GM12878 (cell line): ENCODE data around the gene LY9. TPM values are rescaled to one million over a fixed set of nuclear protein-coding genes. Genes with fewer than 3 reads are reported as not detected.
A peak's percentile ranks its signal among the peaks of the same experiment; 100 is the strongest.

ENCODE experiments used
- ATAC-seq: fragments of 200-7000 bp; cut with Tn5 transposase; 3 replicates; pipeline ENCODE4 v1.9.1; 2020; ENCODE audit warnings: mild to moderate bottlenecking, moderate library complexity
- BruUV-seq: library from RNA; stranded (reverse); fragments of 400-500 nt; replicated peaks from 2 replicates; lab custom pipeline; 2021; lab: Mats Ljungman, UMichigan
- CTCF ChIA-PET: fragments of 300-600 bp; sonication (Branson Sonifier 250); formaldehyde crosslinking; extraction: SDS; loops from one replicate; lab custom pipeline; 2021; ENCODE audit warnings: inconsistent platforms; lab: Yijun Ruan, JAX
- POLR2A ChIA-PET: fragments of 350-600 bp; formaldehyde crosslinking; extraction: SDS; loops from one replicate; lab custom pipeline; 2021; ENCODE audit warnings: inconsistent platforms; lab: Charles Lee
- RAD21 ChIA-PET: fragments of 300-600 bp; sonication (Branson Sonifier 250); formaldehyde crosslinking; loops from one replicate; lab custom pipeline; 2023; ENCODE audit warnings: antibody characterized with exemption; ENCODE audit not compliant: unreplicated experiment; lab: Charles Lee
- SMC1A ChIA-PET: fragments of 300-600 bp; sonication (Branson Sonifier 250); formaldehyde crosslinking; loops from one replicate; lab custom pipeline; 2023; ENCODE audit not compliant: unreplicated experiment, uncharacterized antibody; lab: Charles Lee
- DNase-seq: peaks from one replicate; pipeline ENCODE4 v3.0.0-alpha.2; 2011; ENCODE audit warnings: low read depth, low spot score
- FAIRE-seq: peaks from 3 replicates; lab custom pipeline; 2011; peaks lifted over from hg19 to GRCh38; lab: Jason Lieb, UNC
- H2AFZ ChIP-seq: 2 replicates; pipeline ENCODE4 v1.6.0; 2011; ENCODE audit warnings: low read depth, low read length, control low read depth; ENCODE audit not compliant: control insufficient read depth
- H3K27ac ChIP-seq: 2 replicates; pipeline ENCODE4 v1.5.1; 2011; ENCODE audit warnings: control low read depth; ENCODE audit not compliant: control insufficient read depth, insufficient read depth
- H3K27me3 ChIP-seq, 2 experiments: replicated peaks in 1 of 2; 2 replicates each; pipeline versions ENCODE4 v1.6.0 to v1.6.1; 2011; ENCODE audit warnings: low read length in 1 of 2; ENCODE audit not compliant: control insufficient read depth in 2 of 2, insufficient read depth in 2 of 2
- H3K36me3 ChIP-seq, 2 experiments: 2 replicates each; pipeline ENCODE4 v1.5.1; 2011; ENCODE audit warnings: low read length in 1 of 2; ENCODE audit not compliant: control insufficient read depth in 2 of 2, insufficient read depth in 2 of 2
- H3K4me1 ChIP-seq: 2 replicates; pipeline ENCODE4 v1.6.1; 2011; ENCODE audit warnings: mild to moderate bottlenecking, low read length, moderate library complexity, mixed read lengths; ENCODE audit not compliant: control insufficient read depth, insufficient read depth
- H3K4me2 ChIP-seq: 2 replicates; pipeline ENCODE4 v1.6.0; 2011; ENCODE audit warnings: control low read depth; ENCODE audit not compliant: control insufficient read depth, insufficient read depth
- H3K4me3 ChIP-seq: fragments of 200-600 bp; sonication (generic); 2 replicates; pipeline ENCODE4 v1.5.1; 2016
- H3K79me2 ChIP-seq: 2 replicates; pipeline ENCODE4 v1.6.0; 2011; ENCODE audit warnings: low read length; ENCODE audit not compliant: control insufficient read depth, insufficient read depth
- H3K9ac ChIP-seq: 2 replicates; pipeline ENCODE4 v1.8.0; 2011; ENCODE audit warnings: low read length, control low read depth, mixed read lengths; ENCODE audit not compliant: control insufficient read depth, insufficient read depth
- H3K9me3 ChIP-seq: replicated peaks from 3 replicates; pipeline ENCODE4 v1.5.1; 2011; ENCODE audit warnings: mild to moderate bottlenecking, low read length; ENCODE audit not compliant: control insufficient read depth, insufficient read depth
- H4K20me1 ChIP-seq: 2 replicates; pipeline ENCODE4 v1.6.0; 2011; ENCODE audit not compliant: control insufficient read depth, insufficient read depth
- ATF7 ChIP-seq: fragments of 450-650 bp; IDR thresholded peaks from 2 replicates; pipeline ENCODE4 v1.6.1; 2016; ENCODE audit warnings: low read depth, mild to moderate bottlenecking
- BACH1 ChIP-seq: fragments of 450-650 bp; IDR thresholded peaks from 2 replicates; pipeline ENCODE4 v1.6.1; 2017; ENCODE audit warnings: mild to moderate bottlenecking, borderline replicate concordance
- BHLHE40 ChIP-seq, 2 experiments: fragments of 450-650 bp in 1 of 2; IDR thresholded peaks; 2 replicates each; pipeline ENCODE4 v1.6.1; 2011 to 2017; ENCODE audit warnings: low read depth in 2 of 2, borderline replicate concordance in 1 of 2, improper control_type of control experiment in 1 of 2, low read length in 1 of 2, mild to moderate bottlenecking in 1 of 2
- CREM ChIP-seq: IDR thresholded peaks from 2 replicates; pipeline ENCODE4 v1.6.1; 2014; ENCODE audit warnings: antibody characterized with exemption, low read depth
- FOXM1 ChIP-seq: IDR thresholded peaks from 2 replicates; pipeline ENCODE4 v1.6.1; 2012; ENCODE audit warnings: low read depth, mild to moderate bottlenecking, inconsistent platforms, low read length, moderate library complexity
- IKZF1 ChIP-seq: fragments of 450-650 bp; conservative IDR thresholded peaks from 2 replicates; pipeline ENCODE4 v1.6.1; 2017; ENCODE audit warnings: antibody characterized with exemption, mild to moderate bottlenecking
- IKZF2 ChIP-seq, 2 experiments: fragments of 450-650 bp; IDR thresholded peaks; 2 replicates each; pipeline ENCODE4 v1.6.1; 2017; ENCODE audit warnings: mild to moderate bottlenecking in 2 of 2, moderate library complexity in 2 of 2
- IRF4 ChIP-seq: IDR thresholded peaks from 2 replicates; pipeline ENCODE4 v1.6.1; 2011; ENCODE audit warnings: low read depth, low read length
- JUNB ChIP-seq: IDR thresholded peaks from 2 replicates; pipeline ENCODE4 v1.6.1; 2016; ENCODE audit warnings: antibody characterized with exemption, mild to moderate bottlenecking
- KLF5 ChIP-seq: fragments of 450-650 bp; IDR thresholded peaks from 2 replicates; pipeline ENCODE4 v1.6.1; 2014; ENCODE audit warnings: mild to moderate bottlenecking; ENCODE audit not compliant: partially characterized antibody
- NFYB ChIP-seq: IDR thresholded peaks from 2 replicates; pipeline ENCODE4 v1.6.1; 2011; ENCODE audit warnings: low read depth, mild to moderate bottlenecking, low read length, improper control_type of control experiment, moderate library complexity; ENCODE audit not compliant: insufficient read depth
- NR2F1 ChIP-seq: fragments of 450-650 bp; conservative IDR thresholded peaks from 2 replicates; pipeline ENCODE4 v1.6.1; 2017; ENCODE audit warnings: mild to moderate bottlenecking
- PAX5 ChIP-seq: IDR thresholded peaks from 2 replicates; pipeline ENCODE4 v1.6.1; 2011; ENCODE audit warnings: low read depth, low read length, borderline replicate concordance
- RCOR1 ChIP-seq: conservative IDR thresholded peaks from 2 replicates; pipeline ENCODE4 v1.6.1; 2012; ENCODE audit warnings: low read depth, low read length, improper control_type of control experiment
- RUNX3 ChIP-seq: IDR thresholded peaks from 2 replicates; pipeline ENCODE4 v1.6.1; 2012; ENCODE audit warnings: low read length, inconsistent platforms
- TAF1 ChIP-seq: IDR thresholded peaks from 2 replicates; pipeline ENCODE4 v1.6.1; 2011; ENCODE audit warnings: mild to moderate bottlenecking, low read depth, low read length, borderline replicate concordance
- TCF3 ChIP-seq: IDR thresholded peaks from 2 replicates; pipeline ENCODE4 v1.6.1; 2012; ENCODE audit warnings: low read depth, mild to moderate bottlenecking, low read length, borderline replicate concordance; ENCODE audit not compliant: insufficient read depth
- TCF7 ChIP-seq: IDR thresholded peaks from 2 replicates; pipeline ENCODE4 v1.6.1; 2014; ENCODE audit warnings: antibody characterized with exemption, borderline replicate concordance
- ZSCAN29 ChIP-seq: fragments of 450-650 bp; IDR thresholded peaks from 2 replicates; pipeline ENCODE4 v1.6.1; 2017; ENCODE audit warnings: mild to moderate bottlenecking, moderate library complexity
- WGBS: methylation state at CpG from one replicate; pipeline ENCODE4 v1.1.6; 2016; ENCODE audit warnings: low lambda C conversion rate; ENCODE audit not compliant: insufficient replicate concordance, insufficient coverage; ENCODE audit errors: missing lambda C conversion rate; 5-methylcytosine and 5-hydroxymethylcytosine counted together
- in situ Hi-C: fragments of 300-500 bp; cut with MboI; formaldehyde crosslinking; loops from 9 replicates; pipeline ENCODE4 v1.14.3; 2018; ENCODE audit warnings: mixed read lengths
- intact Hi-C: fragments of 100-400 bp; cut with micrococcal nuclease; formaldehyde crosslinking; loops from one replicate; pipeline ENCODE4 v1.14.2; 2022; ENCODE audit not compliant: unreplicated experiment
- polyA plus RNA-seq, 11 experiments: library from polyadenylated mRNA; depleted of rRNA in 4 of 11; unstranded in 6 of 11; stranded (reverse) in 5 of 11; fragments of >200 nt; fragmentation: Nextera tagmentation in 4 of 11; fragmentation: Illumina TruSeq in 1 of 11; extraction: Ambion mirVana in 4 of 11; extraction: Trizol in 1 of 11; gene quantifications; 1 replicate in 1 of 11; 2 replicates in 10 of 11; pipeline versions ENCODE4 v1.2.1 to v1.2.3, GENCODE V29; 2011 to 2016; ENCODE audit warnings: inconsistent platforms in 2 of 11, missing spikeins in 2 of 11, low read depth in 1 of 11
- total RNA-seq, 4 experiments: library from RNA; depleted of rRNA in 3 of 4; stranded (reverse); fragments of >200 nt in 3 of 4; fragmentation: Illumina TruSeq in 1 of 4; extraction: Trizol in 1 of 4; gene quantifications; 2 replicates each; pipeline versions ENCODE4 v1.2.1 to v1.2.3, GENCODE V29; 2013 to 2021
- TF ChIP-seq, protein P1 (sequence below): fragments of 450-650 bp; IDR thresholded peaks from 2 replicates; pipeline ENCODE4 v1.6.1; 2017; ENCODE audit warnings: mild to moderate bottlenecking, moderate library complexity

Gene LY9
- total and polyA plus RNA-seq, 10 of the 15 experiments (the other 5 are each of a cell fraction or from before 2014, with no cell fraction given) = 2.7 to 12.5 (median 9.0) TPM

GRCh38 chr1:160797271-160797709, 1.3 kb downstream of the LY9 start:
- peaks cover 0 to 5% of the 10 kb centered on the region in 2 experiments; a peak in 1 of 4 replicates for H3K36me3 ChIP-seq
- POLR2A ChIA-PET = interaction anchor here (0.6 to 3.6 kb wide), 12 partner anchors 7 to 272 kb away, joined by 3 to 28 read pairs (median 5); partner anchors contain the start of genes ARHGAP30 and CD48
- peak overlapping the region; percentile 63 for H3K4me3 ChIP-seq
- 0% methylated on average over 3 of the region's 3 CpGs for whole genome bisulfite sequencing
- intact Hi-C loops = no loop called here
- RAD21 ChIA-PET = interaction anchor here (0.6 to 6.8 kb wide), 24 partner anchors 17 to 193 kb away, joined by 3 to 53 read pairs (median 5); partner anchors contain the start of genes CD244 and ITLN2
- no peaks in the 10 kb centered on the region for H4K20me1 ChIP-seq
- peak overlapping the region; percentile 78 for H3K27ac ChIP-seq
- no TSS peak for BruUV-seq
- no peaks in the 10 kb centered on the region for H3K27me3 ChIP-seq
- no peak for DNase-seq
- CTCF ChIA-PET = interaction anchor here (0.7 to 9.3 kb wide), 19 partner anchors 8 to 545 kb away, joined by 3 to 192 read pairs (median 5); partner anchors contain the start of gene CD244
- in situ Hi-C loops = no loop called here
- FAIRE-seq = no peak
- peak overlapping the region; percentile 50 for H3K9ac ChIP-seq
- peak overlapping the region; percentile 94 for H3K4me2 ChIP-seq
- no peak overlapping the region; the same call in 1 of the 2 replicates for H2AFZ ChIP-seq
- no peaks in the 10 kb centered on the region; the same call in 2 of the 3 replicates for H3K9me3 ChIP-seq
- peaks cover 42% of the 10 kb centered on the region for H3K4me1 ChIP-seq
- peaks cover 3% of the 10 kb centered on the region for H3K79me2 ChIP-seq
- peak; percentile 69 for ATAC-seq
- SMC1A ChIA-PET = interaction anchor here (0.7 to 7.1 kb wide), 29 partner anchors 8 to 272 kb away, joined by 3 to 86 read pairs (median 8); partner anchors contain the start of genes CD244 and SLAMF7
- TF ChIP-seq CREM (peak; percentile 73), IKZF2 (IDR thresholded peaks at IDR 0.05) (peak in 1 of 2 experiments; percentile 19; a peak in 1 of 4 replicates), NFYB (0 out of 2 replicates have a peak, but pooled peaks have one; percentile 28), IRF4 (peak; percentile 15; the same call in 1 of the 2 replicates), TAF1 (no peak), TCF7 (peak; percentile 47; the same call in 1 of the 2 replicates), PAX5 (peak; percentile 72; the same call in 1 of the 2 replicates), KLF5 (peak; percentile 32), RUNX3 (peak; percentile 85), ZSCAN29 (no peak), ATF7 (peak; percentile 52; the same call in 1 of the 2 replicates), RCOR1 (no peak), IKZF1 (peak; percentile 43), JUNB (peak; percentile 86), BACH1 (no peak), FOXM1 (peak; percentile 62; the same call in 1 of the 2 replicates), TCF3 (no peak), BHLHE40 (IDR thresholded peaks at IDR 0.05; ENCODE audit: borderline replicate concordance in 1 of 2, low read depth in 2 of 2, low read length in 1 of 2) (peak in 1 of 2 experiments; percentile 11; a peak in 2 of 4 replicates), NR2F1 (0 out of 2 replicates have a peak, but pooled peaks have one; percentile 29)
- TF ChIP-seq, protein P1, sequence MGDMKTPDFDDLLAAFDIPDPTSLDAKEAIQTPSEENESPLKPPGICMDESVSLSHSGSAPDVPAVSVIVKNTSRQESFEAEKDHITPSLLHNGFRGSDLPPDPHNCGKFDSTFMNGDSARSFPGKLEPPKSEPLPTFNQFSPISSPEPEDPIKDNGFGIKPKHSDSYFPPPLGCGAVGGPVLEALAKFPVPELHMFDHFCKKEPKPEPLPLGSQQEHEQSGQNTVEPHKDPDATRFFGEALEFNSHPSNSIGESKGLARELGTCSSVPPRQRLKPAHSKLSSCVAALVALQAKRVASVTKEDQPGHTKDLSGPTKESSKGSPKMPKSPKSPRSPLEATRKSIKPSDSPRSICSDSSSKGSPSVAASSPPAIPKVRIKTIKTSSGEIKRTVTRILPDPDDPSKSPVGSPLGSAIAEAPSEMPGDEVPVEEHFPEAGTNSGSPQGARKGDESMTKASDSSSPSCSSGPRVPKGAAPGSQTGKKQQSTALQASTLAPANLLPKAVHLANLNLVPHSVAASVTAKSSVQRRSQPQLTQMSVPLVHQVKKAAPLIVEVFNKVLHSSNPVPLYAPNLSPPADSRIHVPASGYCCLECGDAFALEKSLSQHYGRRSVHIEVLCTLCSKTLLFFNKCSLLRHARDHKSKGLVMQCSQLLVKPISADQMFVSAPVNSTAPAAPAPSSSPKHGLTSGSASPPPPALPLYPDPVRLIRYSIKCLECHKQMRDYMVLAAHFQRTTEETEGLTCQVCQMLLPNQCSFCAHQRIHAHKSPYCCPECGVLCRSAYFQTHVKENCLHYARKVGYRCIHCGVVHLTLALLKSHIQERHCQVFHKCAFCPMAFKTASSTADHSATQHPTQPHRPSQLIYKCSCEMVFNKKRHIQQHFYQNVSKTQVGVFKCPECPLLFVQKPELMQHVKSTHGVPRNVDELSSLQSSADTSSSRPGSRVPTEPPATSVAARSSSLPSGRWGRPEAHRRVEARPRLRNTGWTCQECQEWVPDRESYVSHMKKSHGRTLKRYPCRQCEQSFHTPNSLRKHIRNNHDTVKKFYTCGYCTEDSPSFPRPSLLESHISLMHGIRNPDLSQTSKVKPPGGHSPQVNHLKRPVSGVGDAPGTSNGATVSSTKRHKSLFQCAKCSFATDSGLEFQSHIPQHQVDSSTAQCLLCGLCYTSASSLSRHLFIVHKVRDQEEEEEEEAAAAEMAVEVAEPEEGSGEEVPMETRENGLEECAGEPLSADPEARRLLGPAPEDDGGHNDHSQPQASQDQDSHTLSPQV = no peak
